HepG2 (cell line): ENCODE measurements around the gene MRPL58. TPM values are rescaled to one million over a fixed set of nuclear protein-coding genes. Genes with fewer than 3 reads are reported as not detected.

ENCODE experiments used
- FOXA1 ChIP-seq, 2 experiments: fragments of 450-650 bp in 1 of 2; sonication (generic) in 1 of 2; formaldehyde crosslinking in 1 of 2; IDR thresholded peaks; 2 replicates each; pipeline versions ENCODE4 v1.4.0 to v1.6.1; 2016 to 2020; ENCODE audit warnings: missing genetic modification reagents in 1 of 2
- FOXK2 ChIP-seq: fragments of 450-650 bp; IDR thresholded peaks from 2 replicates; pipeline ENCODE4 v1.6.1; 2016
- HMGXB4 ChIP-seq, 2 experiments: sonication (generic) in 1 of 2; formaldehyde crosslinking in 1 of 2; IDR thresholded peaks; 2 replicates each; pipeline versions ENCODE4 v1.4.0 to v1.6.1; 2018 to 2020; ENCODE audit warnings: missing genetic modification reagents in 2 of 2, borderline replicate concordance in 1 of 2, low read depth in 1 of 2, mild to moderate bottlenecking in 1 of 2, missing biosample characterization in 1 of 2
- HNF4G ChIP-seq, 2 experiments: sonication (generic) in 1 of 2; formaldehyde crosslinking in 1 of 2; IDR thresholded peaks; 2 replicates each; pipeline versions ENCODE4 v1.4.0 to v1.6.1; 2011 to 2020; ENCODE audit warnings: borderline replicate concordance in 2 of 2, low read depth in 2 of 2, mild to moderate bottlenecking in 2 of 2, low read length in 1 of 2, missing genetic modification reagents in 1 of 2, moderate library complexity in 1 of 2
- JARID2 ChIP-seq: sonication (generic); formaldehyde crosslinking; IDR thresholded peaks from 2 replicates; pipeline ENCODE4 v1.8.1; 2023; ENCODE audit warnings: missing genetic modification reagents, inconsistent platforms; ENCODE audit not compliant: insufficient replicate concordance
- JUND ChIP-seq: sonication (generic); formaldehyde crosslinking; IDR thresholded peaks from 2 replicates; pipeline ENCODE4 v1.8.0; 2022; ENCODE audit warnings: mild to moderate bottlenecking, missing genetic modification reagents
- KAT8 ChIP-seq: IDR thresholded peaks from 2 replicates; pipeline ENCODE4 v1.6.1; 2016; ENCODE audit warnings: missing genetic modification reagents, missing compliant biosample characterization
- KDM3A ChIP-seq: IDR thresholded peaks from 2 replicates; pipeline ENCODE4 v1.6.1; 2018; ENCODE audit warnings: low read depth, missing compliant biosample characterization
- MED1 ChIP-seq: sonication (generic); formaldehyde crosslinking; IDR thresholded peaks from 2 replicates; pipeline ENCODE4 v1.4.0; 2020; ENCODE audit warnings: missing genetic modification reagents
- RELA ChIP-seq: sonication (generic); formaldehyde crosslinking; IDR thresholded peaks from 2 replicates; pipeline ENCODE4 v1.4.0; 2020; ENCODE audit warnings: missing genetic modification reagents
- SNAI1 ChIP-seq: sonication (generic); formaldehyde crosslinking; IDR thresholded peaks from 2 replicates; pipeline ENCODE4 v1.5.0; 2020; ENCODE audit warnings: mild to moderate bottlenecking, missing genetic modification reagents, borderline replicate concordance
- TARDBP ChIP-seq: sonication (generic); formaldehyde crosslinking; IDR thresholded peaks from 2 replicates; pipeline ENCODE4 v1.8.0; 2022; ENCODE audit warnings: mild to moderate bottlenecking, missing genetic modification reagents
- ZBTB25 ChIP-seq: IDR thresholded peaks from 2 replicates; pipeline ENCODE4 v1.6.1; 2018; ENCODE audit warnings: missing genetic modification reagents
- ZBTB49 ChIP-seq: sonication (generic); formaldehyde crosslinking; IDR thresholded peaks from 2 replicates; pipeline ENCODE4 v1.4.0; 2020; ENCODE audit warnings: missing genetic modification reagents, borderline replicate concordance
- ZFP36L2 ChIP-seq: sonication (generic); formaldehyde crosslinking; IDR thresholded peaks from 2 replicates; pipeline ENCODE4 v1.4.0; 2020; ENCODE audit warnings: missing genetic modification reagents
- ZFP62 ChIP-seq: sonication (generic); formaldehyde crosslinking; IDR thresholded peaks from 2 replicates; pipeline ENCODE4 v1.4.0; 2020; ENCODE audit warnings: missing genetic modification reagents
- ZNF275 ChIP-seq: sonication (generic); formaldehyde crosslinking; IDR thresholded peaks from 2 replicates; pipeline ENCODE4 v1.8.0; 2022; ENCODE audit warnings: missing genetic modification reagents, mild to moderate bottlenecking, inconsistent platforms, borderline replicate concordance
- ZNF569 ChIP-seq: sonication (generic); formaldehyde crosslinking; IDR thresholded peaks from 2 replicates; pipeline ENCODE4 v1.5.0; 2020; ENCODE audit warnings: mild to moderate bottlenecking, missing genetic modification reagents, moderate library complexity, borderline replicate concordance
- ZNF879 ChIP-seq: sonication (generic); formaldehyde crosslinking; IDR thresholded peaks from 2 replicates; pipeline ENCODE4 v1.8.1; 2023; ENCODE audit warnings: missing genetic modification reagents
- ZSCAN21 ChIP-seq: sonication (generic); formaldehyde crosslinking; IDR thresholded peaks from 2 replicates; pipeline ENCODE4 v1.8.0; 2022; ENCODE audit warnings: mild to moderate bottlenecking, missing genetic modification reagents, moderate library complexity, borderline replicate concordance
- polyA plus RNA-seq, 8 experiments: library from polyadenylated mRNA; depleted of rRNA in 3 of 8; stranded (reverse) in 7 of 8; unstranded in 1 of 8; fragments of >200 nt; fragmentation: Illumina TruSeq in 4 of 8; extraction: Trizol in 4 of 8; gene quantifications; 2 replicates each; pipeline versions ENCODE4 v1.2.1 to v1.2.3, GENCODE V29; 2011 to 2016; ENCODE audit warnings: low read depth in 4 of 8, missing spikeins in 1 of 8, mixed read lengths in 1 of 8; ENCODE audit not compliant: insufficient read depth in 1 of 8
- total RNA-seq, 5 experiments: library from RNA; depleted of rRNA; stranded (reverse); fragments of >200 nt; fragmentation: Illumina TruSeq; extraction: Trizol; gene quantifications; 2 replicates each; pipeline ENCODE4 v1.2.3, GENCODE V29; 2016; ENCODE audit warnings: low read depth in 1 of 5

MRPL58 gene
- total and polyA plus RNA-seq, 2 of the 13 experiments (the other 11 are each of a cell fraction or from before 2014, with no cell fraction given), result 44.9 to 68.9 TPM

GRCh38 chr17:75034236-75034908 is 21.9 kb downstream of the MRPL58 start (continued):
- 0 out of 2 replicates have a peak, but pooled peaks have one; percentile 73 for TF ChIP-seq ZBTB49 (CRISPR knock-in tag)
- TF ChIP-seq JUND (CRISPR knock-in tag), result peak; percentile 75
- 0 out of 2 replicates have a peak, but pooled peaks have one; percentile 9 for TF ChIP-seq HNF4G (IDR thresholded peaks at IDR 0.05; ENCODE audit: borderline replicate concordance, low read depth, low read length)
- TF ChIP-seq HNF4G (CRISPR knock-in tag; IDR thresholded peaks at IDR 0.05; ENCODE audit: borderline replicate concordance, low read depth), result peak; percentile 67; the same call in 1 of the 2 replicates
- no peak; the same call in 1 of the 2 replicates for TF ChIP-seq KAT8 (CRISPR knock-in tag)
- peak; percentile 18; the same call in 1 of the 2 replicates for TF ChIP-seq KDM3A (CRISPR knock-in tag)
- peak; percentile 93; the same call in 1 of the 2 replicates for TF ChIP-seq ZSCAN21 (CRISPR knock-in tag)
- no peak for TF ChIP-seq ZFP62 (CRISPR knock-in tag)
- TF ChIP-seq TARDBP (CRISPR knock-in tag), result peak; percentile 95
- peak; percentile 84; the same call in 1 of the 2 replicates for TF ChIP-seq MED1 (CRISPR knock-in tag)
- TF ChIP-seq ZNF275 (CRISPR knock-in tag), result peak; percentile 45; the same call in 1 of the 2 replicates
- peak; percentile 90 for TF ChIP-seq SNAI1 (CRISPR knock-in tag)
- peak; percentile 67 for TF ChIP-seq JARID2 (CRISPR knock-in tag)
- peak; percentile 82; the same call in 1 of the 2 replicates for TF ChIP-seq ZFP36L2 (CRISPR knock-in tag)
- no peak; the same call in 1 of the 2 replicates for TF ChIP-seq ZBTB25 (CRISPR knock-in tag)
- no peak for TF ChIP-seq ZNF569 (CRISPR knock-in tag)
- TF ChIP-seq FOXK2, result peak; percentile 47; the same call in 1 of the 2 replicates
- peak; percentile 76; the same call in 1 of the 2 replicates for TF ChIP-seq ZNF879 (CRISPR knock-in tag)
- no peak for TF ChIP-seq FOXA1 (IDR thresholded peaks at IDR 0.05)
- TF ChIP-seq FOXA1 (CRISPR knock-in tag; IDR thresholded peaks at IDR 0.05), result peak; percentile 64; the same call in 1 of the 2 replicates
- peak; percentile 80; the same call in 1 of the 2 replicates for TF ChIP-seq RELA (CRISPR knock-in tag)
- peak; percentile 99 to 100 for TF ChIP-seq HMGXB4 (CRISPR knock-in tag; IDR thresholded peaks at IDR 0.05; ENCODE audit: borderline replicate concordance in 1 of 2, low read depth in 1 of 2)
